HepG2 (cell line): ENCODE results near the gene ZFYVE28. TPM values are rescaled to one million over a fixed set of nuclear protein-coding genes. Genes with fewer than 3 reads are reported as not detected.

ENCODE experiments used
- ATAC-seq: fragments of 200-7000 bp; cut with Tn5 transposase; 3 replicates; pipeline ENCODE4 v1.9.1; 2020; ENCODE audit warnings: mild to moderate bottlenecking, moderate library complexity
- BruUV-seq: library from RNA; stranded (reverse); fragments of 400-500 nt; replicated peaks from 2 replicates; lab custom pipeline; 2021; lab: Mats Ljungman, UMichigan
- CTCF ChIA-PET: fragments of 300-600 bp; formaldehyde crosslinking; extraction: SDS; loops from one replicate; lab custom pipeline; 2021; ENCODE audit warnings: low total read pairs, inconsistent platforms, low intra/inter-chr PET ratio; lab: Yijun Ruan, JAX
- POLR2A ChIA-PET: fragments of 350-600 bp; sonication (Branson Sonifier 250); formaldehyde crosslinking; loops from one replicate; lab custom pipeline; 2020; ENCODE audit warnings: antibody characterized with exemption, inconsistent platforms; lab: Yijun Ruan, JAX
- DNase-seq: peaks from one replicate; pipeline ENCODE4 v3.0.0-alpha.2; 2015; ENCODE audit warnings: low spot score
- FAIRE-seq: peaks from 3 replicates; lab custom pipeline; 2011; peaks lifted over from hg19 to GRCh38; lab: Jason Lieb, UNC
- H2AFZ ChIP-seq: one replicate; pipeline ENCODE4 v1.6.1; 2011; ENCODE audit warnings: low read length, inconsistent platforms
- H3K27ac ChIP-seq: fragments of 300-600 bp; 3 replicates; pipeline ENCODE4 v1.8.0; 2011; ENCODE audit warnings: mixed run types, mild to moderate bottlenecking, mixed read lengths, low read length, inconsistent platforms; ENCODE audit not compliant: insufficient read depth; ENCODE audit errors: extremely low read length
- H3K27me3 ChIP-seq, 2 experiments: fragments of 200-600 bp in 1 of 2; 2 replicates in 1 of 2; 3 replicates in 1 of 2; pipeline versions ENCODE4 v1.6.0 to v1.8.0; 2011; ENCODE audit warnings: low read length in 2 of 2, mild to moderate bottlenecking in 2 of 2, moderate library complexity in 2 of 2, inconsistent platforms in 1 of 2; ENCODE audit not compliant: insufficient read depth in 2 of 2, control insufficient read depth in 1 of 2
- H3K36me3 ChIP-seq, 2 experiments: fragments of 200-600 bp in 1 of 2; replicated peaks in 1 of 2; 2 replicates in 1 of 2; 3 replicates in 1 of 2; pipeline versions ENCODE4 v1.5.1 to v1.8.0; 2011; ENCODE audit warnings: low read length in 2 of 2, inconsistent platforms in 1 of 2; ENCODE audit not compliant: insufficient read depth in 2 of 2, control insufficient read depth in 1 of 2
- H3K4me1 ChIP-seq: 2 replicates; pipeline ENCODE4 v1.5.1; 2012; ENCODE audit warnings: low read length, inconsistent platforms; ENCODE audit not compliant: insufficient read depth
- H3K4me2 ChIP-seq: 2 replicates; pipeline ENCODE4 v1.6.0; 2011; ENCODE audit warnings: low read depth, low read length, inconsistent platforms
- H3K4me3 ChIP-seq, 3 experiments: fragments of 200-600 bp in 1 of 3; sonication (generic), shearing (Covaris generic) in 1 of 3; replicated peaks in 1 of 3; 2 replicates each; pipeline ENCODE4 v1.5.1; 2011 to 2016; ENCODE audit warnings: low read length in 3 of 3, inconsistent platforms in 2 of 3, low read depth in 2 of 3, mild to moderate bottlenecking in 2 of 3, control low read depth in 1 of 3, mixed read lengths in 1 of 3; ENCODE audit not compliant: insufficient read depth in 1 of 3
- H3K79me2 ChIP-seq: one replicate; pipeline ENCODE4 v1.6.1; 2011; ENCODE audit warnings: low read length, inconsistent platforms; ENCODE audit not compliant: insufficient read depth
- H3K9ac ChIP-seq: 2 replicates; pipeline ENCODE4 v1.6.0; 2011; ENCODE audit warnings: mild to moderate bottlenecking, low read depth, low read length, inconsistent platforms; ENCODE audit not compliant: insufficient read depth
- H3K9me3 ChIP-seq: 2 replicates; pipeline ENCODE4 v1.5.1; 2012; ENCODE audit warnings: mild to moderate bottlenecking, low read length
- H4K20me1 ChIP-seq: 2 replicates; pipeline ENCODE4 v1.6.0; 2011; ENCODE audit warnings: inconsistent platforms, mild to moderate bottlenecking, low read length, moderate library complexity; ENCODE audit not compliant: insufficient read depth
- CBX2 ChIP-seq, 2 experiments: fragments of 200-600 bp in 1 of 2; sonication (generic); formaldehyde crosslinking in 1 of 2; IDR thresholded peaks; 2 replicates each; pipeline versions ENCODE4 v1.7.0 to v1.8.1; 2018 to 2022; ENCODE audit warnings: low read depth in 2 of 2, low read length in 1 of 2, mild to moderate bottlenecking in 1 of 2, missing genetic modification reagents in 1 of 2
- EP300 ChIP-seq, 3 experiments: sonication (generic) in 1 of 3; formaldehyde crosslinking in 1 of 3; IDR thresholded peaks; 2 replicates each; pipeline versions ENCODE4 v1.5.1 to v1.6.1; 2011 to 2020; ENCODE audit warnings: low read depth in 2 of 3, low read length in 2 of 3, borderline replicate concordance in 1 of 3, improper control_type of control experiment in 1 of 3, mild to moderate bottlenecking in 1 of 3, missing genetic modification reagents in 1 of 3, moderate library complexity in 1 of 3
- HNF4G ChIP-seq, 2 experiments: sonication (generic) in 1 of 2; formaldehyde crosslinking in 1 of 2; IDR thresholded peaks; 2 replicates each; pipeline versions ENCODE4 v1.4.0 to v1.6.1; 2011 to 2020; ENCODE audit warnings: borderline replicate concordance in 2 of 2, low read depth in 2 of 2, mild to moderate bottlenecking in 2 of 2, low read length in 1 of 2, missing genetic modification reagents in 1 of 2, moderate library complexity in 1 of 2
- KDM2A ChIP-seq: sonication (generic); formaldehyde crosslinking; IDR thresholded peaks from 2 replicates; pipeline ENCODE4 v1.4.0; 2020; ENCODE audit warnings: low read depth, missing genetic modification reagents, borderline replicate concordance
- MBD4 ChIP-seq: IDR thresholded peaks from 2 replicates; pipeline ENCODE4 v1.6.1; 2012; ENCODE audit warnings: low read length, inconsistent platforms, borderline replicate concordance
- SIN3B ChIP-seq: fragments of 150-350 bp; IDR thresholded peaks from 2 replicates; pipeline ENCODE4 v1.6.1; 2014; ENCODE audit warnings: low read length
- SYNCRIP ChIP-seq: fragments of 200-400 bp; formaldehyde crosslinking; IDR thresholded peaks from 2 replicates; pipeline ENCODE4 v1.6.1; 2018; ENCODE audit warnings: mild to moderate bottlenecking, low read depth, low read length; ENCODE audit not compliant: insufficient read depth
- XBP1 ChIP-seq: sonication (generic); formaldehyde crosslinking; IDR thresholded peaks from 2 replicates; pipeline ENCODE4 v1.5.0; 2020; ENCODE audit warnings: missing genetic modification reagents
- ZKSCAN1 ChIP-seq: fragments of 150-350 bp; IDR thresholded peaks from 2 replicates; pipeline ENCODE4 v1.6.1; 2014; ENCODE audit warnings: low read length
- ZNF160 ChIP-seq: sonication (generic); formaldehyde crosslinking; IDR thresholded peaks from 2 replicates; pipeline ENCODE4 v1.8.0; 2022; ENCODE audit warnings: mild to moderate bottlenecking, inconsistent platforms, missing genetic modification reagents
- ZNF20 ChIP-seq: sonication (generic); formaldehyde crosslinking; IDR thresholded peaks from 2 replicates; pipeline ENCODE4 v1.4.0; 2020; ENCODE audit warnings: mild to moderate bottlenecking, moderate library complexity, missing genetic modification reagents
- ZNF354B ChIP-seq: sonication (generic); formaldehyde crosslinking; IDR thresholded peaks from 2 replicates; pipeline ENCODE4 v1.8.0; 2022; ENCODE audit warnings: mild to moderate bottlenecking, missing genetic modification reagents
- ZNF556 ChIP-seq: sonication (generic); formaldehyde crosslinking; IDR thresholded peaks from 2 replicates; pipeline ENCODE4 v1.4.0; 2020; ENCODE audit warnings: mild to moderate bottlenecking, missing genetic modification reagents, borderline replicate concordance
- ZNF558 ChIP-seq: sonication (generic); formaldehyde crosslinking; IDR thresholded peaks from 2 replicates; pipeline ENCODE4 v1.9.0; 2022; ENCODE audit warnings: mild to moderate bottlenecking, missing genetic modification reagents, borderline replicate concordance
- ZNF841 ChIP-seq: sonication (generic); formaldehyde crosslinking; IDR thresholded peaks from 2 replicates; pipeline ENCODE4 v1.8.1; 2023; ENCODE audit warnings: missing genetic modification reagents, borderline replicate concordance
- ZSCAN21 ChIP-seq: sonication (generic); formaldehyde crosslinking; IDR thresholded peaks from 2 replicates; pipeline ENCODE4 v1.8.0; 2022; ENCODE audit warnings: mild to moderate bottlenecking, missing genetic modification reagents, moderate library complexity, borderline replicate concordance
- ZUFSP ChIP-seq: sonication (generic); formaldehyde crosslinking; IDR thresholded peaks from 2 replicates; pipeline ENCODE4 v1.9.0; 2021; ENCODE audit warnings: missing genetic modification reagents, mild to moderate bottlenecking, borderline replicate concordance
- WGBS: methylation state at CpG from one replicate; pipeline ENCODE4 v1.1.6; 2017; ENCODE audit warnings: low lambda C conversion rate; 5-methylcytosine and 5-hydroxymethylcytosine counted together
- in situ Hi-C: cut with HindIII; loops from 2 replicates; pipeline ENCODE4 v1.10.0; 2017; ENCODE audit warnings: low pct_unique_long_range_greater_than_20kb; ENCODE audit not compliant: extremely low pct_ligation_motif_present
- intact Hi-C: fragments of 100-400 bp; cut with micrococcal nuclease; formaldehyde crosslinking; loops from one replicate; pipeline ENCODE4 v1.10.0; 2022; ENCODE audit not compliant: unreplicated experiment
- polyA plus RNA-seq, 8 experiments: library from polyadenylated mRNA; depleted of rRNA in 3 of 8; stranded (reverse) in 7 of 8; unstranded in 1 of 8; fragments of >200 nt; fragmentation: Illumina TruSeq in 4 of 8; extraction: Trizol in 4 of 8; gene quantifications; 2 replicates each; pipeline versions ENCODE4 v1.2.1 to v1.2.3, GENCODE V29; 2011 to 2016; ENCODE audit warnings: low read depth in 4 of 8, missing spikeins in 1 of 8, mixed read lengths in 1 of 8; ENCODE audit not compliant: insufficient read depth in 1 of 8
- total RNA-seq, 5 experiments: library from RNA; depleted of rRNA; stranded (reverse); fragments of >200 nt; fragmentation: Illumina TruSeq; extraction: Trizol; gene quantifications; 2 replicates each; pipeline ENCODE4 v1.2.3, GENCODE V29; 2016; ENCODE audit warnings: low read depth in 1 of 5
- TF ChIP-seq, protein P1 (sequence below): sonication (generic); formaldehyde crosslinking; IDR thresholded peaks from 2 replicates; pipeline ENCODE4 v1.4.0; 2020; ENCODE audit warnings: missing genetic modification reagents

ZFYVE28 gene
- total and polyA plus RNA-seq, 2 of the 13 experiments (the other 11 are each of a cell fraction or from before 2014, with no cell fraction given), result 0.12 to 0.22 TPM

DNA sequence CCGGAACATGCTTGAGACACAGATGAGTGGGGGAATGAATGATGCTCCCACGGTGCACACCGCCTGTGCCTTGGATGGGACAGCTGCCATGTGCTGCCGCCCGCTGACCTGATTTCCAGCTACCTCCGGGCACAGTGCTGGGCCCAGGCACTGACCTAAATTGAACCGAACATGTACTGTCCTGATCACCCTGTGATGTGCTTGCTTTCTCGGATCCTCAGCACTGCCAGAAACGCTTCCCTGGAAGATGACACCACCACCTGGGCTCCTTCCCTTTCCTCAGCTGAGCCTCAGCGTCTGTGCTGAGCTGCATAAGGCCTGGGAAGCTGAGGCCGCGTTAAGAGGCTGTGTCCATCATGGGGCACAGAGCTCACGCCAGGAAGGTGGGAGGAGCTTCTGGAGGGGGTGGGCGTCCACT, 117.2 kb downstream of the ZFYVE28 start (continued):
- TF ChIP-seq ZNF354B (CRISPR knock-in tag), result no peak
- no peak for TF ChIP-seq EP300 (IDR thresholded peaks at IDR 0.05; ENCODE audit: low read depth in 2 of 2, low read length in 2 of 2)
- TF ChIP-seq EP300 (CRISPR knock-in tag; IDR thresholded peaks at IDR 0.05; ENCODE audit: borderline replicate concordance), result no peak
- no peak for TF ChIP-seq CBX2 (IDR thresholded peaks at IDR 0.05; ENCODE audit: low read depth, low read length)
- no peak for TF ChIP-seq CBX2 (CRISPR knock-in tag; IDR thresholded peaks at IDR 0.05; ENCODE audit: low read depth)
- TF ChIP-seq ZNF160 (CRISPR knock-in tag), result no peak
- no peak for TF ChIP-seq XBP1 (CRISPR knock-in tag)
- TF ChIP-seq, protein P1, sequence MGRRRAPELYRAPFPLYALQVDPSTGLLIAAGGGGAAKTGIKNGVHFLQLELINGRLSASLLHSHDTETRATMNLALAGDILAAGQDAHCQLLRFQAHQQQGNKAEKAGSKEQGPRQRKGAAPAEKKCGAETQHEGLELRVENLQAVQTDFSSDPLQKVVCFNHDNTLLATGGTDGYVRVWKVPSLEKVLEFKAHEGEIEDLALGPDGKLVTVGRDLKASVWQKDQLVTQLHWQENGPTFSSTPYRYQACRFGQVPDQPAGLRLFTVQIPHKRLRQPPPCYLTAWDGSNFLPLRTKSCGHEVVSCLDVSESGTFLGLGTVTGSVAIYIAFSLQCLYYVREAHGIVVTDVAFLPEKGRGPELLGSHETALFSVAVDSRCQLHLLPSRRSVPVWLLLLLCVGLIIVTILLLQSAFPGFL (CRISPR knock-in tag), result no peak

DNA sequence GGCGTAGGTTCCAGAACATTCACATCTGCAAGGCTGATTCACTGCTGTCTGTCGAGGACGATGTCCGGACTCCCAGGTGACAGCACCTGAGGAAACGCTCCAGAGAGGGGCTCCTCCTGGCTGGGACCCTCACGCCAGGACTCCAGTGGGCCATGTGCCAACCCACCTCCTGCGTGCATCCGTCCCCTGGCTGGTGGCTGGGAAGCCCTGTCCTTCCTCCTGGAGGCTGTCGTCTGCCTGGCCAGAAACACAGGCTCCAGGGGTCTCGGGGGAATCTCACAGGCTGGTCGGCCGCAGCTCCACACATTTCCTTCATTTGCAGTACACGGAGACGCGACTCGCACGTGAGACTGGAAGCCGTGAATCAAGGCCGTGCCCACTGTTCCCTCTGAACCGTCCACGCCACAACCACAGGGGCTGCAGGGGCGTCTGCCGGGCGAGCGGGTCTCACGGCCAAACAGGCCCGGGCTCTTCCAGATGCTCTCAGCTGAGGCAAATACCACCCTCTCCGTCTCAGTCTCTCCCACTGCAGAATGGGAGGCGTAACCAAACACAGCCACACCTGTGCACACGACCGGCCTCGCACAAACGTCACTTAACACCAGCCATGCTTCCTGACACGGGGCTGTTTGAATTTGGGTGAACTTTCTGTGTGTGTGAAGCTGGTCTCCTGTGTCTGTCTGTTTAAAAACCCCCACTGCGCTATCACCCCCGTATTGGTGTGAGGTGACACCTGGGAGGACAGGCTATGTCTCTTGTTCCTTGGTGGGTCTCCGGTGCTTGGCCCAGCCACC, 117.8 kb downstream of the ZFYVE28 start:
- Histone ChIP-seq H3K4me1 (0 out of 2 replicates have a peak, but pooled peaks cover 9% of the 10 kb centered on the region), H3K9me3 (no peaks in the 10 kb centered on the region), H3K4me3 (no peak overlapping the region), H3K79me2 (no peaks in the 10 kb centered on the region), H3K27ac (no peak overlapping the region), H3K27me3 (peaks cover 12 to 55% of the 10 kb centered on the region in 2 experiments; a peak in 4 of 5 replicates), H4K20me1 (no peaks in the 10 kb centered on the region), H3K36me3 (no peaks in the 10 kb centered on the region), H3K9ac (no peak overlapping the region), H2AFZ (no peak overlapping the region), H3K4me2 (no peak overlapping the region)
- intact Hi-C loops, result no loop called here
- DNase-seq, result no peak
- POLR2A ChIA-PET, result no interaction called here
- ATAC-seq, result no peak
- WGBS, result 76% methylated on average over 12 of the region's 37 CpGs
- no peak for FAIRE-seq
- CTCF ChIA-PET, result no interaction called here
- in situ Hi-C loops, result no loop called here
- no TSS peak for BruUV-seq
- TF ChIP-seq ZNF558 (CRISPR knock-in tag), result no peak
- TF ChIP-seq KDM2A (CRISPR knock-in tag), result no peak
- no peak for TF ChIP-seq ZSCAN21 (CRISPR knock-in tag)
- no peak for TF ChIP-seq SYNCRIP
- no peak for TF ChIP-seq ZKSCAN1
- TF ChIP-seq ZNF841 (CRISPR knock-in tag), result no peak
- no peak for TF ChIP-seq ZNF556 (CRISPR knock-in tag)
- TF ChIP-seq HNF4G (IDR thresholded peaks at IDR 0.05; ENCODE audit: borderline replicate concordance, low read depth, low read length), result no peak
- TF ChIP-seq HNF4G (CRISPR knock-in tag; IDR thresholded peaks at IDR 0.05; ENCODE audit: borderline replicate concordance, low read depth), result no peak
- TF ChIP-seq MBD4, result no peak
- TF ChIP-seq ZNF20, result no peak
- TF ChIP-seq ZUFSP (CRISPR knock-in tag), result no peak
- TF ChIP-seq SIN3B, result no peak
